Endodermal cell (in vitro differentiated cells): ENCODE measurements around the gene ZBTB20. TPM values are rescaled to one million over a fixed set of nuclear protein-coding genes. Genes with fewer than 3 reads are reported as not detected.

Experiments used
- DNase-seq: peaks from one replicate; pipeline ENCODE4 v3.0.0-alpha.2; 2017
- H3K27ac ChIP-seq: 2 replicates; pipeline ENCODE4 v1.5.1; 2013; ENCODE audit warnings: mild to moderate bottlenecking, low read depth, low read length, moderate library complexity
- H3K27me3 ChIP-seq: 2 replicates; pipeline ENCODE4 v1.6.1; 2013; ENCODE audit warnings: mild to moderate bottlenecking, low read length, moderate library complexity; ENCODE audit not compliant: insufficient read depth, control insufficient read depth, poor library complexity, severe bottlenecking
- H3K36me3 ChIP-seq: 2 replicates; pipeline ENCODE4 v1.7.0; 2013; ENCODE audit warnings: mild to moderate bottlenecking, low read length, moderate library complexity; ENCODE audit not compliant: control insufficient read depth, insufficient read depth
- H3K4me1 ChIP-seq: one replicate; pipeline ENCODE4 v1.7.0; 2013; ENCODE audit warnings: low read length; ENCODE audit not compliant: control insufficient read depth, insufficient read depth
- H3K4me3 ChIP-seq: 2 replicates; pipeline ENCODE4 v1.5.1; 2013; ENCODE audit warnings: mild to moderate bottlenecking, low read length, moderate library complexity
- H3K9ac ChIP-seq: 2 replicates; pipeline ENCODE4 v1.6.1; 2013; ENCODE audit warnings: mild to moderate bottlenecking, low read length, moderate library complexity; ENCODE audit not compliant: poor library complexity, severe bottlenecking; ENCODE audit errors: extremely low read depth
- H3K9me3 ChIP-seq: 2 replicates; pipeline ENCODE4 v1.6.1; 2013; ENCODE audit warnings: mild to moderate bottlenecking, low read length, moderate library complexity; ENCODE audit not compliant: control insufficient read depth
- H3K27ac Mint-ChIP-seq: 2 replicates; pipeline ENCODE4 v1.8.0; 2020; ENCODE audit warnings: mixed read lengths
- H3K27me3 Mint-ChIP-seq: 2 replicates; pipeline ENCODE4 v1.8.0; 2021; ENCODE audit warnings: mild to moderate bottlenecking, mixed read lengths; ENCODE audit not compliant: insufficient read depth
- H3K36me3 Mint-ChIP-seq: 2 replicates; pipeline ENCODE4 v1.8.0; 2020; ENCODE audit warnings: low read depth, mixed read lengths
- H3K4me1 Mint-ChIP-seq: 2 replicates; pipeline ENCODE4 v1.8.0; 2020; ENCODE audit warnings: mixed read lengths
- H3K4me3 Mint-ChIP-seq: 2 replicates; pipeline ENCODE4 v1.8.0; 2020; ENCODE audit warnings: mild to moderate bottlenecking, moderate library complexity, mixed read lengths
- H3K9me3 Mint-ChIP-seq: 2 replicates; pipeline ENCODE4 v1.8.0; 2020; ENCODE audit warnings: mild to moderate bottlenecking, mixed read lengths
- WGBS, 2 experiments: methylation state at CpG; one replicate each; pipeline versions ENCODE4 v1.1.5 to v1.1.7; 2013; ENCODE audit warnings: missing lambda C conversion rate in 2 of 2, mixed read lengths in 1 of 2; ENCODE audit not compliant: insufficient coverage in 1 of 2, insufficient read length in 1 of 2; 5-methylcytosine and 5-hydroxymethylcytosine counted together
- total RNA-seq, 2 donors: library from RNA; stranded (reverse); fragmentation: NEBNext Ultra II Directional in 1 of 2; extraction: Animal tissue kit (Norgen Biotek cat#: 25700) in 1 of 2; gene quantifications; 2 replicates in 1 of 2; 3 replicates in 1 of 2; pipeline ENCODE4 v1.2.1, GENCODE V29; 2021
- TF ChIP-seq, protein P1 (sequence below): fragments of 200-600 bp; sonication (generic); conservative IDR thresholded peaks from 2 replicates; pipeline ENCODE4 v1.5.0; 2021; ENCODE audit warnings: antibody characterized with exemption, mild to moderate bottlenecking

The ZBTB20 gene
- total RNA-seq, 2 donors from 2014 or later = 1.6 to 2.9 TPM

DNA sequence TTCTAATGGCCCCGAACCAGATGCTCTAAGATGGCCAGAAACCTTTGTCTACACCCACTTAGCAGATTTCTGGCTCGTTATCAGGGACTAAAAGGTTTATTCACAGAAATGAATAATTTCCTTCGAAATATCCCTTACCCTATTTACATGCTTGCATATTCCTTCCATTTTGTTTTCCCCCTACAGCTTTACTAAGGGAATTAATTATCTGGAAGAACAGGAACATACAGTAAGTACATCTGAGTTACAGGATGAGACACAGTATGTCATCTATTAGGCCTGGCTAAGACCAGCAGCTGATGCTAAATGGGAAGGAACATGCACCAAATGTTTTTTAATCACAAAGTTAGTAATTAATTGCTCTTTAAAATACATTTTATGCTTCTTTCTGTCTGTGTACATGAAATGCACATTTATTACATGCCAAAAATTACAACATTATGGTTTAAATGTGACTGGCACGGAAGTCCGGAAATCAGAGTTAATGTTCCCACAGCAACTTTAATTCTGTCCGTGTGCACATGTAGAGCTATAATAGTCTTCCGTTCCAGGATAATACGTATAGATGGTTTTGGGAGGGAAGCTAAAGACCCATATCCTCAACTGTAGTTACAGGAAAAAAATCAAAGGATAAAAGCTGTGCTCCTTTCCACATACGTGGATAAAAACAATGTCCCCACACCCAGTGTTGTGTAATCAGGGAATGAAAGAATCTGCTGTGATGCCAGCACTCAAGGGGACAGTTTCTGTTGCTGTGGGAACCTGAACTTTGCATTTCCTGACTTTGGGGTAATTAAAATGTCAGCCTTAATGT is 771.3 kb downstream of the ZBTB20 start:
- H3K27me3 ChIP-seq = no peaks in the 10 kb centered on the region
- H3K27ac ChIP-seq = no peak overlapping the region
- DNase-seq = no peak
- H3K9me3 Mint-ChIP-seq = no peaks in the 10 kb centered on the region
- H3K36me3 Mint-ChIP-seq = no peaks in the 10 kb centered on the region
- TF ChIP-seq, protein P1, sequence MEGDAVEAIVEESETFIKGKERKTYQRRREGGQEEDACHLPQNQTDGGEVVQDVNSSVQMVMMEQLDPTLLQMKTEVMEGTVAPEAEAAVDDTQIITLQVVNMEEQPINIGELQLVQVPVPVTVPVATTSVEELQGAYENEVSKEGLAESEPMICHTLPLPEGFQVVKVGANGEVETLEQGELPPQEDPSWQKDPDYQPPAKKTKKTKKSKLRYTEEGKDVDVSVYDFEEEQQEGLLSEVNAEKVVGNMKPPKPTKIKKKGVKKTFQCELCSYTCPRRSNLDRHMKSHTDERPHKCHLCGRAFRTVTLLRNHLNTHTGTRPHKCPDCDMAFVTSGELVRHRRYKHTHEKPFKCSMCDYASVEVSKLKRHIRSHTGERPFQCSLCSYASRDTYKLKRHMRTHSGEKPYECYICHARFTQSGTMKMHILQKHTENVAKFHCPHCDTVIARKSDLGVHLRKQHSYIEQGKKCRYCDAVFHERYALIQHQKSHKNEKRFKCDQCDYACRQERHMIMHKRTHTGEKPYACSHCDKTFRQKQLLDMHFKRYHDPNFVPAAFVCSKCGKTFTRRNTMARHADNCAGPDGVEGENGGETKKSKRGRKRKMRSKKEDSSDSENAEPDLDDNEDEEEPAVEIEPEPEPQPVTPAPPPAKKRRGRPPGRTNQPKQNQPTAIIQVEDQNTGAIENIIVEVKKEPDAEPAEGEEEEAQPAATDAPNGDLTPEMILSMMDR = no peak
- no peak overlapping the region for H3K9ac ChIP-seq
- no peaks in the 10 kb centered on the region for H3K36me3 ChIP-seq
- H3K27ac Mint-ChIP-seq = no peak overlapping the region
- no peaks in the 10 kb centered on the region for H3K4me1 ChIP-seq
- H3K27me3 Mint-ChIP-seq = no peaks in the 10 kb centered on the region
- no peak overlapping the region for H3K4me3 Mint-ChIP-seq
- H3K4me1 Mint-ChIP-seq = peaks cover 6% of the 10 kb centered on the region
- WGBS, 2 experiments = 91 to 93% methylated on average over 6 to 9 of the region's 9 CpGs
- no peaks in the 10 kb centered on the region for H3K9me3 ChIP-seq
- no peak overlapping the region for H3K4me3 ChIP-seq

DNA sequence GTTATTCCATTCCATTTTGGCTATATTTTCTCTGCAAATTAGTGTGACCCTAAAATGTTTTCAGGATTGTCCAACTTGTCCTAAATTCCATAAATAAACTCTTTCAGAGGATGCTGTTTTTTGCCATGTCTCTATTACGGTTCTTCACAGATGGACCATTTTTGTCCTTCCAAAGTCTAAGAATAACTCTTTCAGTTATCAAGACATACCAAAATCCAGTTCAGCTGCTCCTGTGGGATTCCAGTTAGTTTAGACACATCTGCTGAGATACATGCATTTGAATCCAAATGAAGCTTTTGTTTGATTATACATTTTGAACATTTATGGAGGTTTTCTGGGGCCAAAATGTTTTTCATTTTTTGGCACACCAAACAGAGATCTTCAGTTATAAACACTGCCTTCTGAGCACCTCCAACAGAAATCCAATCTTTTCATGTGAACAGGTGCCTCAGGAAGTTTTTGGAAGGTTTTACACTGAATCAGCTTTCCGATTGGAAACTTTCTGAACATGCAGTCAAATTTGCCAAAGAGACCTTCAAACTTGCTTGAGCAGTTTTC is 772.6 kb downstream of the ZBTB20 start:
- Mint-ChIP-seq H3K27ac (no peak overlapping the region), H3K9me3 (no peaks in the 10 kb centered on the region), H3K27me3 (no peaks in the 10 kb centered on the region), H3K4me3 (no peak overlapping the region), H3K4me1 (peaks cover 10% of the 10 kb centered on the region), H3K36me3 (no peaks in the 10 kb centered on the region)
- no peak overlapping the region for H3K27ac ChIP-seq
- TF ChIP-seq, protein P1 = no peak
- no peaks in the 10 kb centered on the region for H3K9me3 ChIP-seq
- 94 to 100% methylated on average over 1 to 2 of the region's 2 CpGs for WGBS, 2 experiments
- no peak overlapping the region for H3K9ac ChIP-seq
- H3K36me3 ChIP-seq = no peaks in the 10 kb centered on the region
- H3K4me1 ChIP-seq = no peaks in the 10 kb centered on the region
- no peaks in the 10 kb centered on the region for H3K27me3 ChIP-seq
- no peak overlapping the region for H3K4me3 ChIP-seq
- DNase-seq = no peak

DNA sequence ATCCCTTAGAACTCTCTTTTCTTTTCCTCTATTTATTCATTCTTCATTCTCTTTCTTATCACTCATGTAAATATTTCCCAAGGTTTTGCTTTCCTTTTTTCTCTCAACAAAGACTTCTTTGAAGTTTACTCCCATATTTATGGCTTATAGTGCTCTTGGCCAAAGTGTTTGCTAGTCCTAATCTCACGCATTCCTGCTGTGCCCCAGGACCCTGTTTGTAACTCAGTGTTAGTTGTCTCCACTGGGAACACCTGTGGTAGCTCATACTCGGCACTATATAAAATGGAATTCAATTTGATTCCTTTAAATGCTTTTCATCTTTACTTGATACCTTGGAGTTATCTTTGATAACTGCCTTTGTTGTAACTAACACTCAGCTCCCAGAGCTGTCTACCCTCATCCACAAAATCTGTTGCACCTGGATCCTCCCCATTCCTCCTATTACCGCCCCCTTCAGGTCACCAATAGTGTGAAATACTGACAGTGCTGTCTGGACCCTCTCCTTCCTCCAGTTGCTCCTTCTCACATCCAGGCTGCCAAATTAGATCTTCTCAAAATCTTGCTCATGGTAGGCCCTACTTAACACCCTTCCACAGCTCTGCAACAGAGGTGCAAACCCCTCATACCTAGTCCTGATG is 776.4 kb downstream of the ZBTB20 start:
- H3K9me3 ChIP-seq = no peaks in the 10 kb centered on the region
- H3K36me3 Mint-ChIP-seq = no peaks in the 10 kb centered on the region
- H3K27me3 ChIP-seq = no peaks in the 10 kb centered on the region
- no peak overlapping the region for H3K27ac Mint-ChIP-seq
- H3K4me1 ChIP-seq = no peaks in the 10 kb centered on the region
- no peak overlapping the region for H3K4me3 Mint-ChIP-seq
- no peaks in the 10 kb centered on the region for H3K9me3 Mint-ChIP-seq
- DNase-seq = peak; percentile 68
- H3K36me3 ChIP-seq = no peaks in the 10 kb centered on the region
- no peak overlapping the region for H3K4me3 ChIP-seq
- H3K9ac ChIP-seq = no peak overlapping the region
- TF ChIP-seq, protein P1 = peak; percentile 80
- H3K27me3 Mint-ChIP-seq = no peaks in the 10 kb centered on the region
- peaks cover 15% of the 10 kb centered on the region for H3K4me1 Mint-ChIP-seq
- WGBS, 2 experiments = 21 to 43% methylated on average over 2 to 3 of the region's 3 CpGs
- H3K27ac ChIP-seq = no peak overlapping the region
